ENCODE data around the gene PPIL1.

PPIL1 gene

DNA sequence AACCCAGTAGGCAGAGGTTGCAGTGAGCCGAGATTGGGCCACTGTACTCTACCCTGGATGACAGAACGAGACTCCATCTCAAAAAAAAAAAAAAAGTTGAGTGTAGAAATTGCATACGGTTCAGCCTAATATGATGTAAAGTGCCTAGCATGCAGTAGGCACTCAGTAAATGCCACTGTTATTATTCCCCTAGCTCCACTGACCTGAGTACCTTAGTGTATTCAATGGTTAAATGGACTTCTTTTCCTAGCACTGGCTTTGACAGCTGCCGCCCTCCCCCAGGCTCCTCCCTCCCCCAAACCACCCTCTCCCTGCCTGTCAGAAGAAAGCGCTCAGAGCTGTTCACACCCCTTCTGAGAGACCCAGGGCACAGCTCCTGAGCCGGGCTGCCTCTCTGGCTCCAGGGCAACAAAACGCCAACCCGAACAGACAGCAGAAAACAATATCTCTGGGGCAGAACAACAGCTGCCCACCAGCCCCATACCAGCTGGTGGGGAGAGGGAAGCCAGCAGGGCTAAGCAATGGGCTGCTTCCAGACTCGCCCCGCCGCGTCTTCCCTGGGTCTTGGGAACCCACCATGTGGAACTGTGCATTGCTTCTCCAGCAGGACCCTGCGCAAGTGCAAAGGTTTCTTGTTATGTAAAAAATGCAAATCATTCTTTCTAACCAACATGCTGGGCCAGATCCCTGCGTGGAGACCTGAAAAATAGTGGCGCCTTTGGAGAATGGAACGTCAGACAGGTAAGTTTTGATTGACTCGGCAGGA lies 39.8 kb downstream of the PPIL1 start:
- DNase-seq (ENCODE audit: low read depth): no peak

- DNase-seq (ENCODE audit: low read depth): no peak
Measured at GRCh38 chr6:36833182-36833789, 41.3 kb downstream of the PPIL1 start.

DNA sequence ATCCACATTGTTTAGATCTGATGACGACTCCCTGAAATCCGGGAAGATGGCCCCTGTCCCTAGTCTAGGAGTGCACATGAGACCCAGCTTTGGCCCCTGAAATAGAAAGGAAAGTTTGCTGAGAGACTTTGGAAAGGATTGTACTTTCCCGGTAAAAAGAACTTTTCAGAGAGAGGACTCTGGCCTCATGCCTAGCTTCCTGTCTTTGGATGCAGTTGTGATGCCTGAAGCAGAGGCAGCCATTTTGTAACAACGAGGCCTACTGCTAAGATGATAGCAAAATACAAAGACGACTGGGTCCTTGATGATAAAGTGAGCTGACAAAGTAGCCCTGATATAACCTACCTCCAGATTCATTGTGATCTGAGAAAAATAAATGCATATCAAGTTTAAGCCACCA lies 42.3 kb downstream of the PPIL1 start:
- DNase-seq (ENCODE audit: low read depth): no peak

- no peak for DNase-seq (ENCODE audit: low read depth)
Measured at GRCh38 chr6:36830577-36830976, 44.0 kb downstream of the PPIL1 start.

DNA sequence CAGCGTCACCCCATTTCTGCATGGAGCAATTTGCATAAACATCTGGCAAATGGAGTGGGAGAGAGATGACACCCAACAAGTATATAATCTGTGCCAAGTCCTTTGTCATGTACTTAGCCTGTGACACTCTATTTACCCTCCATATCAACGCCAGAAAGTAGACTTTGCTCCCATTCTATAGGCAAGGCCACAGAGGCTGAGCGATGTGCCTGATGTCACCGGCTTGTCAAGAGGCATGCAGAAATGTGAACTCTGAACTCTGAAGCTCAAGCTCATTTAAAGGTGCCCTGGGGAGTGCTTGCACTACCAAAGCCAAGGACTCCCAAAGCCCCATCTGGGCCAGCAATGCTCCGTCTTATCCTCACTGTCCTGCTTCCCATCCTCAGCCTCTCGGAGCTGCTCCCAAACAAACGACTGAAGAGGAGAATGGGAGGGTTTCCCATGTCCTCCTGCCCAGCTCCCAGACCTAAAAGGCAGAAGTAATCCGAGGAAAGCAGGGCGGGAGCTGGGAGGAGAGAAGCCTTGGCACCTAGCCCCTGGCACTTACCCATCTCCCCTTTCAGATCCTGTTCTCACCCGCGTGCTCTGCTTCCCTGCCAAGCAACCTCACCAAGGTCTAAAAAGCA lies 44.6 kb downstream of the PPIL1 start:
- DNase-seq (ENCODE audit: low read depth): no peak

- DNase-seq (ENCODE audit: low read depth): no peak
Measured at GRCh38 chr6:36827261-36828079, 47.1 kb downstream of the PPIL1 start.

DNA sequence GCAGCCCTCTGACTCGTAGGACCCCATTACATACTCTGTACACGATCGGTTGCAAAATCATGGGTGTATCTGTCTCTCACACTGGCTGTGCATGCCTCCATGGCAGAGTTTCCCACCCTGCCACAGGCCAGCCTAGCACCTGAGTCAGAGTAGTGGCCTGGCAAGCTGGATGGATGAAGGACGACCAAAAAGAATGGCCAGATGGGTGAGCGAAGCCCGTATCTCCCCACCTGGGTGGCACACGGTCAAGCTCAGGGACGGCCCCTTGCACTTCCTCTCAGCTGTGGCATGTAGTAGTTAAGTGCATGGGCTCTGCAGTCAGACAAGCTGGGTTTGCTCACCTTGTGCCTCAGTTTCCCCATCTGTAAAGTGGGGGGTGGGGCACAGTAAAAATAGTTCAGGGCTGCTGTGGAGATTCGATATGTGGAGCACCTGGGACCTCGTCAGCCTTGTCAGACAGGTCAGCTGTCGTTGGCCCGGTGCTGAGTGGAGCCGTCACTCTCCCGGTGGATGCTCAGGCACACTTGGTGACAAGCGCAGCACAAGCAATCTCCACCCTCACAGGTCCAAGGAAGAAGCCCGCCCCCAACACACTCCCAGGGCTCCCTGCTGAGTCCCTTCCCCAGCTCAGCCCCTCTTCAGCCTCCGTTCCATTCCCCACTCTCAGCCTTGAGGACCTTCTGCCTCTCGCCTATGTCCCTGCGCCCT lies 47.9 kb downstream of the PPIL1 start:
- no peak for DNase-seq (ENCODE audit: low read depth)

DNA sequence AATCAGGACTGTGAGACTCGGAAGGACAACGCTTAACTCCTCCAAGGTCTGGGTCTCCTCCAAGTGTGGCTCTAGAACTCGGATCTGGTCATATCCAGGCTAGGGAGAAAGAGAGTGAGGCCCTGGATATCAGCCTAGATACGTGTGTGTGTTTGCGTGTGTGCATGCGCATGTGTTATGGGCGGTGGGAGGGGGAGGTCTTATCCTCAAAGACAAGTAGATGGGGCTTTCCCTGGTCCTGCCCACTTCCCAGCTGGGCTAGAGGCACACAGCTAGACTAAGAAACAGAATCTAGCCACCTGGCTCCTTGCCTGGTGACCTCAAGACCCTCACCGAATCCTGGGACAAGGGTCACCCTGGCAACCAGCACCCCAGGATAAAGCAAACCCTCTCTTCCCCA lies 48.6 kb downstream of the PPIL1 start:
- DNase-seq (ENCODE audit: low read depth): no peak

GRCh38 chr6:36825452-36825851 lies 49.2 kb downstream of the PPIL1 start:
- no peak for DNase-seq (ENCODE audit: low read depth)

- DNase-seq (ENCODE audit: low read depth): no peak
Measured at GRCh38 chr6:36824253-36824652, 50.4 kb downstream of the PPIL1 start.

DNA sequence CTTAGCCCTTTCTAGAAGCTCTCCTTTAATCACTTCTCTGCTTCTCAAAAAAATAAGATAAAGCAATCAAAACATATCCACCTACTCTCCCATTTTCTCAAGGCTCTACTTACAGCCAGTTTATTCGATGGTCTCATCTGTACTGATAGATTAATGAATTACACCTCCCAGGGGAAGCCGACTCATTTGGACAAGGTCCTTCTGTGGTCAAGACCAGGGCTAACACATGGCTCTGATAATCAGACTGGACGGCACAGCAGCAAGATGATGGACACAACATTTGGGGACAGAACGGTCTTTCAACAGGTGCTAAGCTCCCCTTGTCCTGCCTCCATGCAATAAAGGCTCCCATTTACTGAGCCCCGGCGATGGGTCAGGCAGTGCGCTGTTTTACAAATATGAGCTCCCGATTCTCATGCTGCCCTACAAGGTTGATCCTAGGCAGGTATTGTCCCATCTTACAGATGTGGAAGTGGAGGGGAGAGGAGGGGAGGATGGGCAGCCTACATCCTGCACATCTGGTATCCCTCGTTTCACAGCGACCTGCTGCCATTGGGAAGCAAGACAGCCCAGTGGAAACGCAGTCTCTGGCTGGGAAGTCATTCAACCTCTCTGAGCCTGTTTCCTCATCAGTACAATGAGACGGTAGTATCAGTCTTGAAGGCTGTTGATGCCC lies 51.0 kb downstream of the PPIL1 start:
- no peak for DNase-seq (ENCODE audit: low read depth)

DNA sequence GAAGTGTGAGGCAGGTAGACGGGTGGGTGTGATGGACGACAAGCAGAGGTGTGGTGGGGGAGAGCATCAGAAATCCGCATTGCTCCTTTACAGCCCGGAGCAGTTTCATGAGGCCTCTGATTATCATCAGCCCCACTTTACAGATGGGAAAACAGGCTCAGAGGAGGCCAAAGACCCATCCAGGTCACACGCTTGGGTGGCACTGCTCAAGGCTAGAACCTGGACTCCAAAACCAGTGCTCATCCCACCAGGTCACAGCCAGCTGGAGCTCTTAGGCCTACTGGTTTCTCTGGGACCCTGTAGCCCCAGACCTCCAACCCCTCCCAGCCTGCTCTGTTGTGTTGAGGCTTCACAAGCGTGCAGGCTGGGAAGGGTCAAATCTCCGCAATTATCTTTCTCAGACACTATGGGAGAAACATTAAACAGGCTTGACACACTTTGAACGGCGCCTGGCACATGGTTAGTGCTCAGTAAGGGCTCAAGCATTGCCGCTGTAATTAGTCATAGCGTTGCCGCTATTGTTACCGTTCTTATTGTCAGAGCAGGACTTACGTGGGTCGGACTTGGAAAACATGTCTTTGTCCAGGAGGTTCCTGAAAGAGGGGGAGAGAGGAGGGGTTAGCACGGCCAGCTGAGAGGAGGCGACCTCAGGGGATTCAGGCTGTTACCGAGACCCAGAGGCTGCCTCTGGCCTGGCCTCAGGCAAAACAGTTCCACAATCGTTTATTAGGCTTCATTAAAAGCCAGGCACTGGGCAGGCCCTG lies 51.9 kb downstream of the PPIL1 start:
- DNase-seq (ENCODE audit: low read depth): no peak

DNA sequence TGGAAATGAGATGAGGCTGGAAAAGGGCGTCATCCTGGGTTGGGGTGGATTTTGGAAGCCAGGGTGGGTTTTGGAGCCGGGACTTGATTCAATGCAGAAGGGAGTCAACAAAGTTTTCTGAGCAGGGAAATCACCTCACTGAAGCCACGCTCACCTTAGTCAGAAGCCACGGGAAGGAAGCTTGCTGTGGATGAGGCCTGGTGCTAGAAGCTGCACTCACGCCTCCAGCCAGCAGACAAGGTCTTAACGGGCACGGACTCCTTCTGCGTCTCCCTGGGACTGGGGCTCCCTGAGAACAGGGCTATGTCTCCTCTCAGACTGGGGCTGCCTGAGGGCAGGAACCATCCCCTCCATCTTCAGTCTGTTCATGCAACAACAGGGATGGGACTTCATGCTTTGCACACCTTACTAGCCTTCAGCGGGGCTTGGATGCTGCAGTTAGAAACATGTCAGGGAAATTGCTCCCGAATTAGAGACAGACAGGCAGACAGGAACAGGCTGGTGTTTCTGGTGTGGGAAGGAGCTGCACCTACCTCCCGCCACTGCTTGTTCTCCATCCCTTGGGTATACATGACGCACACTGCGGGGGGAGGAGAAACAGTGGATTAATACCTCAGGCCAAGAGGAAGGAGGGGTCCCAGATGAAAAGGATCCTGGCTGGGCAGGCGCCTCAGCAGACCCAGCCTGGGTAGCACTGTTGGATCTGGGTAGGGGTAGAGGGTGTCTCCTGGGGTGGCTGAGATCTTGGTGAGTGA lies 52.8 kb downstream of the PPIL1 start:
- no peak for DNase-seq (ENCODE audit: low read depth)

- DNase-seq (ENCODE audit: low read depth): no peak
Measured at GRCh38 chr6:36820700-36821580, 53.7 kb downstream of the PPIL1 start.

- no peak for DNase-seq (ENCODE audit: low read depth)
Measured at GRCh38 chr6:36818756-36819155, 55.8 kb downstream of the PPIL1 start.

- no peak for DNase-seq (ENCODE audit: low read depth)
Measured at GRCh38 chr6:36817847-36818246, 56.8 kb downstream of the PPIL1 start.

DNA sequence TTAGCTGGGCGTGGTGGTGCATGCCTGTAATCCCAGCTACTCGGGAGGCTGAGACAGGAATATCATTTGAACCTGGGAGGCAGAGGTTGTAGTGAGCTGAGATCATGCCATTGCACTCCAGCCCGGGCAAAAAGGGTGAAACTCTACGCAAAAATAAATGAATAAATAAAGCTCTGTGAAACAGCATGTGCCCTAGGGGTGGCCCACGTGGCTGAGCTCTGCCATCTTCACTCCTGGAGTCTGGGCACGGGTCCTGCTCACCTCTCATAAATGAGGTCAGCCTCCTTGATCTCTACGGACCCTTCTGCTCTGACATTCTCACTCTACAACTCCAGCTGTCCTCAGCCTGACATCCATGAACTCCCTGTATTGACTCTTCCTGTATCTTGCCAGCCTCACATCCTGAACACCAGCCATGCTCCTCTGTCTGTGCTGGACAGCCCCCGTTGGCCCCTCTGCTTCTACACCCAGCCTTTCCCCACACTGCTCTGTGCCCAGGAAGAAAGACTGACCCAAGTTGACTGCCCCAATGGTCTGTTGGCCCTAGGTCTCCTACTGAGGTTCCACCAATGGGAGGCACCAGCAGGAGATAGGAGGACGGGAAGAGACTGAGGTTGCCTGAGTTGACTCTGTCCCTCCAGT lies 57.3 kb downstream of the PPIL1 start:
- DNase-seq (ENCODE audit: low read depth): no peak

All from stimulated activated CD8-positive, alpha-beta memory T cell treated with anti-CD3 and anti-CD28 coated beads, Interleukin-12 subunit alpha, Interleukin-12 subunit beta, amount 100 ng/mL, for 4 hours (primary cell).